Measurements from ENCODE around the gene C11orf21.
"Not testable (repeated sequence)": the region's sequence is repeated elsewhere in the genome, so short reads cannot be mapped to it uniquely, and the experiment has no call there.

The C11orf21 gene

GRCh38 chr11:2295971-2296912, 5.5 kb downstream of the C11orf21 start:
- FAIRE-seq: no peak

- no peak for FAIRE-seq
These were observed 6.8 kb downstream of the C11orf21 start for GRCh38 chr11:2294926-2295290.

- no peak for FAIRE-seq
These were observed 7.5 kb downstream of the C11orf21 start for GRCh38 chr11:2293984-2294925.

- FAIRE-seq: no peak
These were observed 8.2 kb downstream of the C11orf21 start for GRCh38 chr11:2293531-2293971.

- FAIRE-seq: no peak
These were observed 11.3 kb downstream of the C11orf21 start for GRCh38 chr11:2290351-2290841.

GRCh38 chr11:2289859-2290258, 11.9 kb downstream of the C11orf21 start:
- no peak for FAIRE-seq

- FAIRE-seq: no peak
These were observed 12.4 kb downstream of the C11orf21 start for GRCh38 chr11:2289350-2289749.

GRCh38 chr11:2287091-2287490, 14.6 kb downstream of the C11orf21 start:
- no peak for FAIRE-seq

- not testable (repeated sequence) for FAIRE-seq
These were observed 15.4 kb downstream of the C11orf21 start for GRCh38 chr11:2286350-2286749.

- no peak for FAIRE-seq
These were observed 21.5 kb downstream of the C11orf21 start for GRCh38 chr11:2280208-2280607.

- FAIRE-seq: no peak
These were observed 23.7 kb downstream of the C11orf21 start for GRCh38 chr11:2277933-2278523.

- FAIRE-seq: no peak
These were observed 24.7 kb downstream of the C11orf21 start for GRCh38 chr11:2277008-2277346.

GRCh38 chr11:2276280-2277007, 25.3 kb downstream of the C11orf21 start:
- FAIRE-seq: no peak

- FAIRE-seq: no peak
These were observed 26.1 kb downstream of the C11orf21 start for GRCh38 chr11:2275334-2276279.

GRCh38 chr11:2273771-2274170, 27.9 kb downstream of the C11orf21 start:
- no peak for FAIRE-seq

- no peak for FAIRE-seq
These were observed 28.4 kb downstream of the C11orf21 start for GRCh38 chr11:2273311-2273710.

- no peak for FAIRE-seq
These were observed 28.8 kb downstream of the C11orf21 start for GRCh38 chr11:2272946-2273280.

GRCh38 chr11:2272228-2272945, 29.3 kb downstream of the C11orf21 start:
- no peak for FAIRE-seq

GRCh38 chr11:2271327-2272227, 30.1 kb downstream of the C11orf21 start:
- FAIRE-seq: no peak

GRCh38 chr11:2271077-2271326, 30.7 kb downstream of the C11orf21 start:
- no peak for FAIRE-seq

All from islet of Langerhans (tissue), 1 donor.